Fibroblast of villous mesenchyme (primary cell): ENCODE data around the gene PDPR. TPM values are rescaled to one million over a fixed set of nuclear protein-coding genes. Genes with fewer than 3 reads are reported as not detected.
"Not testable (repeated sequence)": the region's sequence is repeated elsewhere in the genome, so short reads cannot be mapped to it uniquely, and the experiment has no call there.

ENCODE experiments used
- DNase-seq: peaks from one replicate; pipeline ENCODE4 v3.0.0-alpha.2; 2010; ENCODE audit warnings: low read depth
- H3K4me3 ChIP-seq: 2 replicates; pipeline ENCODE4 v1.5.1; 2011; ENCODE audit warnings: low read depth, mild to moderate bottlenecking, low read length
- total RNA-seq: library from RNA; depleted of rRNA; stranded (reverse); fragments of >200 nt; gene quantifications from 2 replicates; pipeline ENCODE4 v1.2.3, GENCODE V29; 2012
- TF ChIP-seq, protein P1 (sequence below): IDR thresholded peaks from 2 replicates; pipeline ENCODE4 v1.5.1; 2012; ENCODE audit warnings: low read depth, mild to moderate bottlenecking, low read length; ENCODE audit not compliant: insufficient read depth

Gene PDPR
- total RNA-seq, 1 donor = 31.1 TPM

DNA sequence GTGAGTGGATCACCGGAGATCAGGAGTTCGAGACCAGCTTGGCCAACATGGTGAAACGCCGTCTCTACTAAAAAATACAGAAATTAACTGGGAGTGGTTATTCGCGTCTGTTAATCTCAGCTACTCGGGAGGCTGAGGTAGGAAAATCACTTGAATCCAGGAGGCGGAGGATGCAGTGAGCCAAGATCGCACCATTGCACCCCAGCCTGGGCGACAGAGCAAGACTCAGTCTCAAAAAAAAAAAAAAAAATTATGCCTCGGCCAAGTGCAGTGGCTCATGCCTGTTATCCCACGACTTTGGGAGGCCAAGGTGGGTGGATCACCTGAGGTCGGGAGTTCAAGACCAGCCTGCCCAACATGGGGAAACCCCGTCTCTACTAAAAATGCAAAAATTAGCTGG lies 9.7 kb downstream of the PDPR start:
- not testable (repeated sequence) for DNase-seq, H3K4me3 ChIP-seq

DNA sequence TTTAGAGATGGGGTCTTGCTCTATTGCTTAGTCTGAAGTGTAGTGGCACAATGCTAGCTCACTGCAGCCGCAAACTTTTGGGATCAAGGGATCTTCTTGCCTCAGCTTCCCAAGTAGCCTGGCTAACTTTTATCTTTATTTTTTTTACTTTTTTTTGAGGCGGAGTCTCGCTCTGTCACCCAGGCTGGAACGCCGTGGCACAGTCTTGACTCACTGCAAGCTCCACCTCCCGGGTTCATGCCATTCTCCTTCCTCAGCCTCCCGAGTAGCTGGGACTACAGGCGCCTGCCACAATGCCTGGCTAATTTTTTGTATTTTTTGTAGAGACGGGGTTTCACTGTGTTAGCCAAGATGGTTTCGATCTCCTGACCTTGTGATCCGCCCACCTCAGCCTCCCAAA lies 12.1 kb downstream of the PDPR start:
- not testable (repeated sequence) for DNase-seq

DNA sequence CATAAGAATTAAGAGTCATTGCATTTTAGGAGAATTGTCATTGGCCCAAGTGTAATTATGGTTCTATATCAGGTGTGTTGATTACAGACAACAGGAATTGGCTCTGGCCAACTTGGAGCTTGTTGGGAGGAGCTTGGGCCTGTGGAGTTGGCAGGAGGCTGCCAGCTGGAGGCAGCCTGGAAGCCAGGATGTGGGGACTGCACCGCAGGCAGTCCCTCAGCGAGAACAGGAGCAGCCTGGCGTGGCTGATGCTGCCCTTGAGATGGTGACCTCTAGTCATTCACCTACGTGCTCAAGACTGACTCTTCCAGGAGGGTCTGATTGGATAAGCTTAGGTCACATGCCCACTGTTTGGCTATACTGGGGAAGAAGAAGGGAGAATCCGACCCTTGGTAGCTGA lies 13.6 kb downstream of the PDPR start:
- DNase-seq, H3K4me3 ChIP-seq: not testable (repeated sequence)

More for the DNA sequence above, 12.1 kb downstream of the PDPR start:
- H3K4me3 ChIP-seq = not testable (repeated sequence)

DNA sequence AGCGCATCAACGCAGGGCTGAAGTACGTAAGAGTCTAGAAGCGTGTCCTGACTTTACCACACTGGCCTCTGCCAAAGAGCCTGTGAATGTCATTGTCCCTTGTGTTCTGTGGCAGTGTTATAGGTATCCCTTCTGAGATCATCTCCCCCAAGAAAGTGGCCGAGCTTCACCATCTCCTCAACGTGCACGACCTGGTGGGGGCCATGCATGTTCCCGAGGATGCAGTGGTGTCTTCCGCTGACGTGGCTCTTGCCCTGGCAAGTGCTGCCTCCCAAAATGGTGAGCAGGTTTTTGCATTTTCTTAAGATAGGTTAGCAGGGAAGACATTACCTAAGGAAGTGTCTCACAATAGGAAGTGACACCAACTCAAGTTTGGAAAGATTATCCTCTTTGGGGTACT lies 14.7 kb downstream of the PDPR start:
- H3K4me3 ChIP-seq, DNase-seq: not testable (repeated sequence)

DNA sequence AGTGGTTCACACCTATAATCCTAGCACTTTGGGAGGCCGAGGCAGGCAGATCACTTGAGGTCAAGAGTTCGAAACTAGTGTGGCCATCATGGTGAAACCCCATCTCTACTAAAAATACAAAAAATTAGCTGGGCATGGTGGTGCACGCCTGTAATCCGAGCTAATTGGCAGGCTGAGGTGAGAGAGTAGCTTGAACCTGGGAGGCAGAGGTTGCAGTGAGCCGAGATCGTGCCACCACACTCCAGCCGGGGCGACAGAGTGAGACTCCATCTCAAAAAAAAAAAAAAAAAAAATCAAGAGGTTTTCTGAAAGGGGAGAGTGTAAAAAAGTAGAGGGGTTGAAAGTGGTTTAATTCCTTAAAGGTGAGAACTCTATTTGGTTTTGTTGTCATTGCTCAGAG lies 21.7 kb downstream of the PDPR start:
- not testable (repeated sequence) for H3K4me3 ChIP-seq, DNase-seq

DNA sequence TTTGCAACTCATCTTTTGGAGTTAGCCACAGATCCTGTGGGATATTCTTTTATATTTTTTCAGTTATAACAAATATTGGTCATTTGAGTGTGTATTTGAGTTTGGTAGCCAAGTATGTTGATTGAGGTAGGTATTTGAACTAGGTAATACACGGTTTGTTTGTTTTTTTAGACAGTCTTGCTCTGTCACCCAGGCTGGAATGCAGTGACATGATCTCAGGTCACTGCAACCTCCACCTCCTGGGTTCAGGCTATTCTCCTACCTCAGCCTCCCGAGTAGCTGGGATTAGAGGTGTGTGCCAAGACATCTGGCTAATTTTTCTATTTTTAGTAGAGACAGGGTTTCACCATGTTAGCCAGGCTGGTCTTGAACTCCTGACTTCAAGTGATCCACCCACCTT lies 22.5 kb downstream of the PDPR start:
- not testable (repeated sequence) for H3K4me3 ChIP-seq, DNase-seq

DNA sequence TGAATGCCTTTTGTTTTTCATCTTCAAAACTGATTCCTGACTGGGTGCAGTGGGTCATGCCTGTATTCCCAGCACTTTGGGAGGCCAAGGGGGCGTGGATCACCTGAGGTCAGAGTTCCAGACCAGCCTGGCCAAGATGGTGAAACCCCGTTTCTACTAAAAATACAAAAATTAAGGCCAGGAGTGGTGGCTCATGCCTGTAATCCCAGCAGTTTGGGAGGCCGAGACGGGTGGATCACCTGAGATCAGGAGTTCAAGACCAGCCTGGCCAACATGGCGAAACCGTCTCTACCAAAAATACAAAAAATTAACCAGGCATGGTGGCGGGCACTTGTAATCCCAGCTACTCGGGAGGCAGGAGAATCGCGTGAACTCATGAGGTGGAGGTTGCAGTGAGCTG lies 28.6 kb downstream of the PDPR start:
- H3K4me3 ChIP-seq, DNase-seq: not testable (repeated sequence)

DNA sequence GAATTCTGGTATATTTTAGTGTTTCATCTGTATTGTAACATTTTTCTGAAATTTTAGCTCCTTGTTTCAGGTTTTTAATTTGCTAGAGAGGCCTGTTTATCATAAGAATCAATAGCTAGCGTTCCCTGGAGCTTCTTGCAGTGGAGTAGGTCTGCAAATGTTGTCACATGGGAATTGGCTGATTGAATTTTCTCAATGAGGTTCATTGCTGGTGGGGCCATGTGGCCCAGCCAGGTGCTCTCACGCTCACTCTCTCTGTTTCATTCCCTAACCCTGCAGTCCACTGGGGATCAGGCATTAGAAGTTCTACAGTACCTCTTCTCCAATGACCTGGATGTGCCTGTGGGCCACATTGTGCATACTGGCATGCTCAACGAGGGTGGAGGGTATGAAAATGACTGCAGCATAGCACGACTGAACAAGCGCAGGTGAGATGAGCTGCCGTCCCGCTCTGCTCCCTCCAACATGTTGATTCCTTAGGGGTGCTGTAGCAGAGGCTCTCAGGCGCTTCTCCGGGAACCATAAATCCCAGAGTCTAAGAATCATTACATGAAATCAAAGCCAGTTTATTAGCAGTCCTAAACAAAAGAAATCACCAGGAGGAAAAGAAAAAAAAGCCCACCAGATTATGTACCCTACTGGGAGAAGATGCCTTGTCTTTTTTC lies 29.2 kb downstream of the PDPR start:
- H3K4me3 ChIP-seq, DNase-seq: not testable (repeated sequence)

DNA sequence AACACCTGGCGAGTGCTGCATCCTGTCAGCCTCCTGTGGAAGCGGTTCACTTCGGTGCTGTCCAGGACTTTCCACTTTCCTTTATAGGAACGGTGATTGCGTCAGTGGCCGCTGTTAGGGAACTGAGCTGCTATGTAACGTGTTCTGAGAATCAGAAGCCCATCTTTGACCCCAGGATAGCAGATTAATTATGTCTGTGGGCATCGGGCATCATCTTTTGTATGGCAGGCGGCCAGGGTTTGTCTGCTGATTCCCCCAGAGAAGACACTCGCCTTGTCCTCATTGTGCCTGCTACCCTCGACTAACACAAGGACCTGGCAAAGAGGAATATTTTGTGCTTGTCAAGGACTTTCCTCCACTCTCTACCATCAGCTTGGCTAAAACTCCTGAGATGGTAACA lies 33.7 kb downstream of the PDPR start:
- H3K4me3 ChIP-seq, DNase-seq: not testable (repeated sequence)

DNA sequence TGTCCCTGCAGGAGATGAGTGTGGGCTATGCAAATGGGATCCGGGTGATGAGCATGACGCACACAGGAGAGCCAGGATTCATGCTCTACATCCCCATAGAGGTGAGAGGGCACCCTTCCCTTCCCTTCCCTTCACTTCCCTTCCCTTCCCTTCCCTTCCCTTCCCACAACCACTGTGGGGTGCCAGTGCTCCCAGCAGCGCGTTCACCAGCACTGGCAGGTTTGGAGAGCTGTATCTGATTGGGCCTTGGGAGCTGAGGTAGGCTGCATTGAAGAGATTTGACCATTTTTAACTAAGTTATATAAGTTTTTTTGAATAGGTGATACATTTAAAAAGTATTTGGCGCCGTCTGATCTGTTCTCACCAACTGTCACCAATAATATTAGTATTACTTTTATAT lies 34.3 kb downstream of the PDPR start:
- DNase-seq, H3K4me3 ChIP-seq: not testable (repeated sequence)

DNA sequence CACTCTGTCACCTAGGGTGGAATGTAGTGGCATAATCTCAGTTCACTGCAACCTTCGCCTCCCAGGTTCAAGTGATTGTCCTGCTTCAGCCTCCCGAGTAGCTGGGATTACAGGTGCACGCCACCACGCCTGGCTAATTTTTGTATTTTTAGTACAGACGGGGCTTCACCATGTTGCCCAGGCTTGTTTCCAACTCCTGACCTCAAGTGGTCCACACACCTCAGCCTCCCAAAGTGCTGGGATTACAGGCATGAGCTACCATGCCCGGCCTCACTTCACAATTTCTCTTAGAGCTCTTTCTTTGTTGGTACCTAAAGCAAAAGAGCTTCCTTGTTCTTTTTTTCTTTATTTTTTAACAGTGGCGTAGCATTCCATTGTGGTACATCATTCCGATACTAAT lies 35.2 kb downstream of the PDPR start:
- not testable (repeated sequence) for DNase-seq

DNA sequence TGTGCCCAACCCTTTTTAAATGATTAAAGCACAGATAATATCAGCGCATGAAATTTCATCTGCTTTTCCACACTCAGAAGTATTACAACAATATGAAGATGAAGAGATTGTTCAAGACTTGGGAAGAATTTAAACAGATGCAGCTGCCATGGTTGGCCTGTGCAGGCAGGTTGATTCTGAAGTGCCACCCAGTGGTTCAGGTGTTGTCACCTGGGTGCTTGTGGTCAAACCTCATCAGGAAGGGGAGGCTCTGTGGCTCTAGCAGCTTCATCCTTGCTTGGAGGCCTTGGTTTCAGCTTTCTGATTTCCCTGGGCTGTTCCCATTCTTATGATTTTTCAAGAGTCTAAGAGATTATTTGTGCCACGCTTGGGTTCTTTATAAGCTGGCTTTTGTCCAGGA lies 37.3 kb downstream of the PDPR start:
- DNase-seq = no peak
- TF ChIP-seq, protein P1, sequence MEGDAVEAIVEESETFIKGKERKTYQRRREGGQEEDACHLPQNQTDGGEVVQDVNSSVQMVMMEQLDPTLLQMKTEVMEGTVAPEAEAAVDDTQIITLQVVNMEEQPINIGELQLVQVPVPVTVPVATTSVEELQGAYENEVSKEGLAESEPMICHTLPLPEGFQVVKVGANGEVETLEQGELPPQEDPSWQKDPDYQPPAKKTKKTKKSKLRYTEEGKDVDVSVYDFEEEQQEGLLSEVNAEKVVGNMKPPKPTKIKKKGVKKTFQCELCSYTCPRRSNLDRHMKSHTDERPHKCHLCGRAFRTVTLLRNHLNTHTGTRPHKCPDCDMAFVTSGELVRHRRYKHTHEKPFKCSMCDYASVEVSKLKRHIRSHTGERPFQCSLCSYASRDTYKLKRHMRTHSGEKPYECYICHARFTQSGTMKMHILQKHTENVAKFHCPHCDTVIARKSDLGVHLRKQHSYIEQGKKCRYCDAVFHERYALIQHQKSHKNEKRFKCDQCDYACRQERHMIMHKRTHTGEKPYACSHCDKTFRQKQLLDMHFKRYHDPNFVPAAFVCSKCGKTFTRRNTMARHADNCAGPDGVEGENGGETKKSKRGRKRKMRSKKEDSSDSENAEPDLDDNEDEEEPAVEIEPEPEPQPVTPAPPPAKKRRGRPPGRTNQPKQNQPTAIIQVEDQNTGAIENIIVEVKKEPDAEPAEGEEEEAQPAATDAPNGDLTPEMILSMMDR = no peak
- no peak overlapping the region for H3K4me3 ChIP-seq

More for the DNA sequence above, 35.2 kb downstream of the PDPR start:
- not testable (repeated sequence) for H3K4me3 ChIP-seq

DNA sequence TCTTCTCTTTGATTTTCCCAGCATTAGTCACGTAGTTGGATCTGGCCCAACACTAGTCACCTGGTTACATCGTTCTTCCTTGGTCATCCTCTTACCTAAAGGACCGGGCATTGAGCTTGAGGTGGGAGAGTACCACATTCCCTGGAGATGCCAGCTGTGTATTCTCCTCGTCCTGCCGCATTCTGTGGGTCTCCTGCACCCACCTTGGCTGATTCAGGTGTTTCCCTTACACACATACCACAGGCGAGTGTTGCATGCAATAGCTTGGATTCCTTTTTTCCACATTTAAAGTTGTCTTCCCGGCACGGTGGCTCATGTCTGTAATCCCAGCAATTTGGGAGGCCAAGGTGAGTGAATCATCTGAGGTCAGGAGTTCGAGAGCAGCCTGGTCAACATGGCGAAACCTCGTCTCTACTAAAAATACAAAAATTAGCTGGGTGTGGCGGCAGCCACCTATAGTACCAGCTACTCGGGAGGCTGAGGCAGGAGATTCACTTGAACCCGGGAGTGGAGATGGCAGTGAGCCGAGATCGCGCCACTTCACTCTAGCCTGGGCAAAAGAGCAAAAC lies 37.9 kb downstream of the PDPR start:
- DNase-seq = no peak
- TF ChIP-seq, protein P1 = no peak
- no peak overlapping the region for H3K4me3 ChIP-seq
